GM04504 (cell line): Measurements from ENCODE around the gene PHF2.
A peak's percentile ranks its signal among the peaks of the same experiment; 100 is the strongest.

Source experiments
- DNase-seq: peaks from one replicate; pipeline ENCODE4 v3.0.0-alpha.2; 2012; ENCODE audit warnings: low read depth

PHF2 gene

DNA sequence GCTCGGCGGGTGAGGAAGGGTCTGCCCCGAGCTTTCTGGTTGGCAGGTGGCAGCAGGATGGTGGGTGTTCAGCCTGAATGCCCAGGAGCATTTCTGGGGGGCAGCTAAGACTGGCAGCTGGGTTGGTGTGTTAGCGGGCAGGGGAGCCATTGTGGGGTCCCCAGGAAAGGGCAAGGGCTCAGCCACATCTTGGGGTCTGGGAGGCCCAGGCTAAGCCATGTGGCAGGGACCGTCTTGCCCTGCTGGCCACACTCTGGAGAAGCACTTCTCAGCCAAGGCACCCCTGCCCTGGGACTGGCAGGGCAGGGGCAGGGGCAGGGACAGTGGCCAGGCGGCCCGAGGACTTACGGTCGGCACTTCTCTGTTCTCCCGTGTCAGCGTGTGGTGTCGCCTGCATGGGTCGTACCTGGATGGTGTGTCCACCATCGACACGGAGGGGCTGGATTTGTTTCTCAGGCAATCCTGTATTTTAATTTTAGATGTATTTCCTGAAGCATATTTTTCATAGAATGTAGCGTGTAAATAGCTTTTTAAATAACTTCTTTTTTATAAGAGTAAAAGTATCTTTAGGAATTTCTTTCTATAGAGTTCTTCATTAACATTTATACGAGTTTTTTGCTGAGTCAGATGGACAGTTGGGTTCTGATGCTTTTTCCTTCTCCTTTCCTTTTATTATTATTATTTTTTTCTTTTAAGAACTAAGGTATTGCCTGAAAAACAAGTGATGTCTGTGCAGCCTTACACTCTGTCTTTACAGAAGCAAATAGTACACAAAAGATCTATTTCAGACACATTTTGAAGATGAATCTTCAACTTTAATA is 102.0 kb downstream of the PHF2 start:
- no peak for DNase-seq

DNA sequence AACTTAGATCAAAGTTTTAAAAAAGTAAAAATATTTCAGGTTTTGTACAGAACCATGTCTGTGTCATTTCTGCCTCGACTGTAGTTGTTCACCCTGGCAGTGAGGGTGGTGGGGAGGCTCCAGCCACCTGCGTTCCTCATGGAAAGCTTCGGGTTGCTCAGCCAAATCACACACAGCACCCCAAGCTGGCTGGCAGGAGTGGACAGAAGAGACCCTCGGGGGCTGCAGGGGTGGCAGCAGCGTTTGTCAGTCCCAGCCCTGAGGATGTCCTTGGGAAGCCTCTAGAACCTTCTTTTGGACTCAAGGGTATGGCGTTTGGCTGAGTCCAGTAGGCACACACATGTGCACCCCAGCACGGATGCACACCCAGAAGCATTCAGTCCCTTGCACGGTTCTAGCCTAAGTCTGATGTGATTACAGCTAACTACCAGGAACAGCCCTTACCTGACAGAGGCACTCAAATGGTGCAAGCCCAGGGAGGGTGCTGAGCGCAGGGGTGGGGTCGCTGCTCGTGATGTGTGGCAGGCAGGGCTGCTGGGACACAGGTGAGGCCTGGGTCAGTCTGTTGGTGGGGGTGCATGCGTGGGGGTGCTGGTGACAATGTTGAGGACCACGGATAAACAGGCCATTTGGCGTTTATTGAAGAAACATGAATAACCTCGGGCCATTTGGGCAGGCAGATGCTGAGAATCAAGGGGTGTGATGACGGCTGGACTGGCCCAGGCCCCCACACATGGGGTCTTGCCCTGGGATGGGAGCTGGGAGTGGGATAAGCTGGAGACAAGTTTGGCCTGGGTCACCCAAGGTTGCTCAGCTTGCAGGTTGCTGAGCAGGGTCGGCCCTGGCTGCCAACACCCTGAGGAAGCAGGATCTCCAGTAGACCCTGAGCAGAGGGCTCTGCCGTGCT is 103.4 kb downstream of the PHF2 start:
- DNase-seq = no peak

DNA sequence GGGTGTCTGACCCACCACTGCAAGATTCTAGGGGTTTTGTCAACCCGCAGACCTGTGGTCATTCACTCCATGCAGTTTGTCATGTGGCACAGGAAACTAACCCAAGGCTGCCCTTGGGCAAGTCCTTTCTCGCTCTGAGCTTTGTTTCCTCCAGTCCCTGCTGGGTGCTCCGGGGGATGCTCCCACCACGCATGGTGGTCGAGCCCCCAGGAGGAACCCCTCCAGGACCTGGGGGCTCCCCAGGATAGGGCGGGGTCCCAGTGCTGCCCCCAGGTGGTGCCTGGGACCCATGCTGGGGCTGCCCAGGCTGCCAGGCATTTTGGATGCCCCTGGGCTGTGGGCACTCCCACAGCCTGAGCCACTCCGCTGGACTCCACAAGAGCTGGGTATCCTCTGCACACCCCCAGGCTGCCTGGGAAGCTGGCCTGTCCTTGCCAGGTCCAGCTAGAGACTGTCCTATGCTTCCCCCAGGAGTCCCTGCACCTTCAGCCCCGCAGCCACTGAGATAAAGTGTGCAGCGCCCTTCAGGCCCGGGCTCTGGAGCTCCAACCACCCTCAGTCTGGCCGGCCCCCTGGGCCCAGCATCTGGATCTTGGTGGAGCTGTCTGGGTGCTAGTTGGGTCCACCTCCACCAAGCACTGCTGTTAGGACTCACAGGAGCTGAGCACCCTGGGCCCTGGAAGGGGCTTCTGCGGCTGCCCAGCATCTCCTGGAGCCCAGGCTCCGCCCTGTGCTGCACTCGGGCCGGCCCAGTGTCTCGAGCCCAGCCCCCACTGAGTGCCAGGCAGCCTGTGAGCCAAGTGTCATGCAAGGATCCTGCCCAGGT is 104.3 kb downstream of the PHF2 start:
- DNase-seq = no peak

DNA sequence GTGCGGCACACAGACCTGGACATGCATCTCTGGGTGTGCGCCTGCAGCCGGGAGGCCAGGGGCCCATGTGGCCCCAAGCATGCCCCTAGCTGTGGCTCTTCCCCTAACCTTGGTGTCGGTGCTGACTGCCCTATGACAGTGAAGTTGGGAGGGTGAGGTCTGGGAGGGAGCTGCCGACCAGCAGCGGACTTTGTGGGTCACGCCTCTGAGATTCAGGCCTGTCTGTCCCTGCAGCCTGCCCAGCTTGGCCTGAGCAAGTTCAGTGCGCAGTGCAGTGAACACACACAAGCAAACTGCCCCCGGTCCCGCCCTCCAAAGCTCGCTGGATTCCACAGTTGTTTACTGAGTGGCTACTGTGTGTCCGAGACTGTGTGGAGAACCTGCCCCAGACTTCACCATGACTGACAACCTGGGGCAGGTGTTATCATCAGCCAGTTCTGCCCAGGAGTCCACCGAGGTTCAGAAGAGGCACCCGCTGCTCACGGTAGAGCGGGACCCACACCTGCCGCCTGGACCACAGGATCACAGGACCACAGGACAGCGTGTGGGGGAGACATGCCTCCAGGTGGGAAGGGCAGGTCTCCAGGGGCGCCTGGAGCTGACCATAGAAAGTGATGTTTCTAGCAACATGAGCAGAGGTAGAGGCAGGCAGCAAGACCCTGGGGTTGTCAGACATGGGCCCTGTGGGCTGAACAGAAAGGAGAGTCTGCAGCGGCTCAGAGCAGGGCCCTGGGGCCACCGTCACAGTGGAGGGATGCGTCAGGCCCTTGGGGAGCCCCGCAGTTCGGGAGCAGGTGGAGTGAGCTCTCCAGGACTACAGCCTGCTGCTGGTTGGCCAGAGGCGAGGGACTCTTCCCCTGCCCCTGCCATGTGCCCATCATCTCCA is 105.1 kb downstream of the PHF2 start:
- no peak for DNase-seq

DNA sequence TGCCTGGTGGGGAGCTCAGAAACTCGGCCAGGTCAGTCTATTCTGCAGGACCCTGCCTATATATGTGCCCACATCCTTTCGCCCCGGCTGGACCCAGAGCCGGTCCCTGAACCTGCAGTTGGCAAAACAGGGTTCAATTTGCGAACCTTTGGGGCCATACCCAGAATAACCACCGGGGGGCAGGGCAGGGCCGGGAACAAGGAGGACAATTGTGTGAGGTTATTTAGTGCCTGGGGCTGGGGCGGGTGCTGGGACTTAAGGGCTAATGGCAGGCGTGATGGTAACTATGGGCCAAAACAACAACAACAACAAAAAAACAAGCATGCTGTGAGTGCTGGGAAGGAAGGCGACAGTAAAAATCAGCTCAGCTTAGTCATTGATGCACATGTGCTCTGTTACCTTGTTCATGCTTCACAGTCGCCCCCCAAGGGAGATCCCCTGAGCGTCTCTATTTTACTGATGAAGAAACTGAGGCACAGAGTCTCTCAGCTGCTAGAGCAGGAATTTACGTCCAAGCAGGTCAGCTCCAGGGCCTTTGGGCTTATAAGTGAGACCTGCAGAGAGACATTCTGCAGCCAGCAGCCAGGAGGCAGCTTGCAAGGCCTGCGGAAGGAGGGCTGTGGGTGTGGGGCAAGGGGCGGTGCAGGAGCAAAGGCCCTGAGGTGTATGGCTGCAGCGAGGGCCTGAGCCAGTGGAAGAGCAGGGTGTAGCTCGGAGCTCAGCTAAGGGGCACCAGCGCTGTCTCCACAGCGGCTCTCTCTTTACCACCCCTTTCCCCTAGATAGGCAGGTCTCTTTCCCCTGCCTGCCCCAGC is 106.0 kb downstream of the PHF2 start:
- peak; percentile 24 for DNase-seq

DNA sequence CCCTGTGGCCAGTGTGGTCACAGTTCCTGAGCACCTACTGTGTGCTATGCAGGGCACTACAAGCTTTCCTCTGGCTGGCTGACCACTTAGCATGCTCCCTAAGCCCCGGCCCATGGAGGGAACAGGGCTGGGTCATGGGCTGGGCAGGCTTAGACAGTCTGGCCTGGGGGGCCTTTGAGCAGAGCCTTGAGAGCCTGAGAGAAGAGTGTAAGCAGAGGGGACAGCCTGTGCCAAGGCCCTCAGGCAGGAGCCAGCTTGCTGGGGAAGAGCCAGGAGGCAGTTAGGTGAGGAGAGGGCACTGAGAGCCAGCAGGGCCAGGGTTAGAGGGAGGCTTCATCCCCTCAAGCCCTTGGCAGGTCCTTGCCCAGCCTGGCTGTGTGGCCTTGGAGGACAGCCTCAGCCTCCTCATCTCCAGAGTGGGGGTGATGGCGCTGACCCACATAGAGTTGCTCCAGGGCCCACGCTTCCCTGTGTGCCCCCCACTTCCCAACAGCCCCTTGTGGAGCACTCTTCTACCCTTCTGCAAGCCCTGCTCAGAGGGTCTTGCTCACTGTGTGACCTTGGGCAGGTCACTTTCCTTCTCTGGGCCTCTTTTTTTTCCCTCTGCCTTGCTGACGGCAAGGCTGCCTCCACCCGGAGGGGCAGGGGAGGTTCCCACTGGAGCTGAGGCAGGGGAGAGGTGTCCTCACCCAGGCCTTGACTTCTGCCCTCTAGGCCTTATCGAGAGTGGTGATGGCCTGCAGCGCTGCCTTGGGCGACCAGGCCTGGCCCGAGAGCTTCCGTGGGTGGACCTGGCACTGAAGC is 107.1 kb downstream of the PHF2 start:
- DNase-seq = no peak

DNA sequence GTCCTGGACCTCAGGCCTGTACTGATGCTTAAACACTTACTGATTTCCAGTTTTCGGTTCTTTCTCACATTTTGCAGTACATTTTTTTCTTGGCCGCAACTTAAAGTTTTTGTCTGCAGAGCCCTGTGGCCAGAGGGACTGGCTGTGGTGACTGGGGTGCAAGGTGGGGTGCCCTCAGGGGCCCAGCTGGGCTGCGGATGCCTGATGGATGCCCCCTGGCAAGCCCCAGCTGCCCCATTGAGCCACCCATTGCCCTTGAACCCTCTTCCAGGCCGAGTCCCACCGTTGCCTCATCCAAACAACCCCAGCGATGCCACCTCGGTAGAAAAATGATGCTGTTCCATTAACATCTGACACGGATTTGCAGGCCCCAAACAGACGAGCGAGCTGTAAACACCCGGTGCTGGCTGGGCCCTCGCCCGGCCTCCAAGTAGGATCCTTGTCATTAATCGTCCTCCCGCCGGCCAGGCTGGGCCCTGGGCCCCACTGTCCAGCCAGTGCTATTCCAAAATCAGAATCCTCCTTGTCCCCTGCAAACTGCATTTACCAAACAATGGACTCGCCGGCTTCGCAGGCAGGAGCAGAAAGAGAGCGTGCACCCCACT is 107.9 kb downstream of the PHF2 start:
- DNase-seq = no peak

DNA sequence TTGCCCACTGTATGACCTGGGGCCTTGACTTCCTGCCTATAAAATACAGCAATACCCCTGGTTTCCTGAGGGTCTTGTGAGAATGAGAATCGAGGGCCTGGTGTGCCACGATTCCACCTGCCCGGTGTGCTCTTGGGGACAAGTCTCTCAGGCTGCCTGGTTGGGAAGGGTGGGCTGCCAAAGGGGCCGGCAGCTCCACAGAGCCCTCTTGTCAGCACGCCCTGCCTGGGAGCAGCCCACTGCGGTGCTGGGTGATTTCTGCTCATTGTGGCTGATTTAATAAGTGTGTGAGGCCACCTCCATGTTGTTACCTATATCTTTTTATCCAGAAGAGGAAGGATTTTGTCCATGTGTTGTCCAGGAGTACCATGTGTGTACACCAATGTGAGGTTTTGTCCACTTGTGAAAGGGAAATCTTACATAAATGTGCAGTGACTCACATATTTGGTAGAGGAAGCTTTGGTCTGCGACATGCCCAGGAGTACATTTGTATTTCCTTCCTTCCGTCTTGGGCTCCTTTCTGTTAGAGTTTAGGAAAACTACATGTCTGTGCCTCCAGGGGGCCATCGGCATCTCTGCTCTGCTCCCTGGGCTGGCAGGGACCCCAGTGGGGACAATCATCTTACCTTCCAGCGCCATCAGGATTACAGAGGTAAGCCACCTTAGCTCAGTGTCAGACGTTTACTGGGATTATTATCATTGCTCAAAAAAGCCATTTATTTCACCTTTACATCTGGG is 108.6 kb downstream of the PHF2 start:
- DNase-seq = no peak

DNA sequence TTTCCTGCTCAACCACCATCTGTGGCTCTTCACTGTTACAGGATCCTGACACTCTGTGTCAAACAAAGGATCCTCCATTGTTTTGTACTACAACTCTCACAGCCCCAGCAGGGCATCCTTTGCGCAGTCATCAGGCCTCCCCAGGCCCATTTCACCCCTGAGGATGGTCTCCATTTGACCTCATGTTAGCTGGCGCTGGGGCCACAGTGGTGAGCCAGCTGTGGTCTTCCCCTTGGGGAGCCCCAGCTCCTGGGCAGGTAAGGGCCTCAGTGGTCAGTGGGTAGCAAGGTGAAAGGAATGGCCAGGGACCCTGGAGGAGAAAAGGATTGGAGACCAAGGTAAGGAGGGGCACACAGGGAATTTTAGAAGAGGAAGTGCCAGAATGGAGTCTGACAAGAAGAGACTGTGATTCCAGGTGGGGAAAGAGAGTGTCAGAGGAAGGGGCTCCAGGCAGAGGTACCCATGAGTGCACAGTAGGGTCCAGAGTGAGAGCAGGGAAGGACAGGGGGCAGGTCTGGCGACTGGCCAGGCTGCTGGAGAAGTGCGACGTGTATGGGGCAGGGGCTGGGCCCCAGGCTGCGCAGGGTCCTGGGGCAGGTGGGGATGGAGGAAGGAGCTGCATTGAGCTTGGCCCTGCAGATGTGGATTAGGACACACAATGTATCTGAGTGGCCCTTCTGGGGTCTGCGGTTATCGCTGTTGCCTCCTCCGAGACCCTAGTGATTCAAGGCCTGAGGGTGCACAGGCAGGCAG is 109.9 kb downstream of the PHF2 start:
- DNase-seq = no peak

DNA sequence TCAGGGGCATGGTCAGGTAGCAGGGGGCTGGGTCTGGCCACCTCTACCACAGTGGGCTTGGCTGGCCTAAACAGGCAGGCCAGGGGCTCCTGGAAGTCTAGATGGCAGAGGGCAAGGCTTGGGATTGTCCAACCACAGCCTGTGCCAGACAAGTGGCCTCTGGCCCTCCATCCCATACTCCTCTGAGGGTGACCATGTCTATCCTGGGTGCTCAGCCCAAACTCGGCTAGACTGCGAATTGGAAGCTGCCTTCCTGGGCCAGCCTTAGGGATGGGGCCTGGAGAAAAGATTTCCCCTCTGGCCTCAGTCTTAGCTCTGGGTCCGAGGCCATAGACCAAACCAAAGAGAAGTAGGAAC is 110.5 kb downstream of the PHF2 start:
- no peak for DNase-seq

DNA sequence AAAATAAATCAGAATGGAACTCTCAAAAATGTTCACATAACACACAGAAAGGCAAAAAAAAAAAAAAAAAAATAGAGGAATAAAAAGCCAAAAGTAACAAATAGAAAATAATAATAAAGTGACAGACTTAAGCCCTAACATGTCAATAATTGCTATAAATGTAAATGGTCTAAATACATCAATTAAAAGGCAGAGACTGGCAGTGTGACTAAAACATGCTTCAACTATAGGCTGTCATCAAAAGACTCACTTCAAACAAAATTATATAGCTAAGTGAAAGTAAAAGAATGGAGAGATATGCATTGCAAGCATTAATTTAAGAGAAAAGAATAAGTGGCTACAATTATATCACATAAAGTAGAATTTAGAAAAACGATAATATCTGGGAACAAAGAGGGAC is 114.2 kb downstream of the PHF2 start:
- no peak for DNase-seq

DNA sequence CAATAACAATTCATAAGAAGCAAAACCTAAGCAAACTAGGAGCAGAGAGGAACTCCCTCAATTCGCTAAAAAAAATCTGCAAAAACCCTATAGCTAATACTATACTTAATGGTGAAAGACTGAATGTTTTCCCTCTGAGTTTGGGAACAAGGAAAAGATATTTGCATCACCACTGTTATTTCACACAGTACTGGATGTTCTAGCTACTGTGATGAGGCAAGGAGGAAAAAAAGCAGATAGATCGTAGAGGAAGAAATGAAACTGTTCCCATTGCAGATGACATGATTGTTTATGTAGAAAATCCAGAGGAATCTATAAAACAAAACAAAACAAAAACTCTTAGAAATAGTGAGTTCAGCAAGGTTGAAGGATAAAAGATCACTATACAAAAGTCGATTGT is 116.7 kb downstream of the PHF2 start:
- no peak for DNase-seq

DNA sequence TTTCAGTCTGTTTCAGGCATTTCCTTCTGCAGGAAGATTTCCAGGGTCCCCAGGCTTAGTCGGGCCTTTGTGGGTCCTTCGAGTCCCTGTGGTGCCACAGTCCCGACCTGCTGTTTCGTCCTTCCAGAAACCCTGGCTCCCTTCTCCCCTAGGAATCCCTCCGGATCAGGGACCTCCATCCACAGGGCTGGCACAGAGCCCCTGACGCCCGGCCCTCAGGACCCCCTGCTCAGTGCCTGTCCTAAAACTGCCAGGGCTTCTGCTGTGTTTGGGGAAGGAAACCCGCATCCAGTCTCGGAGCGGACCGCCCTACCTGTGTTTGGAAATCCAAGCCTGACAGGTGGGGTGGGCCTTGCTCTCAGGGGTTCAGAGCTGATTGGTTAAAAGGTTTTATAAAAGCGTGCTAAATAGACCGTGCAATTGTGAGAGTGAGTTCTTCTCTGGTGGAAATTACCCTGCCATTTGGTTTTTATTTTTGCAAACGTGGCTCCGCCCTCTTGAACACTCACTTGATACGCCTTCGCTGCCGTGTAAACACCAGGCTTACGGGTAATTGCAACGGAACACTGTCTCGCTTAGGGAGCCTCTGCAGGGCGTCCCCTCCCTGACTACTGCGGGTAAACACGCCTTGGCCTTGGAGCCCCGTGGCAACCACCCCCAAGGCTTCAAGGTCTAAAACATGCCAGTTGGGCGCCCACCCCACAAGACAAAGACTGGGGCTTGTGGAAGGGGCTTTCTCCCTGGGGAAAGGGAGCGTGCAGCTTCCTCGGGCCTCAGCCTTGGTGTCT is 121.2 kb downstream of the PHF2 start:
- no peak for DNase-seq

DNA sequence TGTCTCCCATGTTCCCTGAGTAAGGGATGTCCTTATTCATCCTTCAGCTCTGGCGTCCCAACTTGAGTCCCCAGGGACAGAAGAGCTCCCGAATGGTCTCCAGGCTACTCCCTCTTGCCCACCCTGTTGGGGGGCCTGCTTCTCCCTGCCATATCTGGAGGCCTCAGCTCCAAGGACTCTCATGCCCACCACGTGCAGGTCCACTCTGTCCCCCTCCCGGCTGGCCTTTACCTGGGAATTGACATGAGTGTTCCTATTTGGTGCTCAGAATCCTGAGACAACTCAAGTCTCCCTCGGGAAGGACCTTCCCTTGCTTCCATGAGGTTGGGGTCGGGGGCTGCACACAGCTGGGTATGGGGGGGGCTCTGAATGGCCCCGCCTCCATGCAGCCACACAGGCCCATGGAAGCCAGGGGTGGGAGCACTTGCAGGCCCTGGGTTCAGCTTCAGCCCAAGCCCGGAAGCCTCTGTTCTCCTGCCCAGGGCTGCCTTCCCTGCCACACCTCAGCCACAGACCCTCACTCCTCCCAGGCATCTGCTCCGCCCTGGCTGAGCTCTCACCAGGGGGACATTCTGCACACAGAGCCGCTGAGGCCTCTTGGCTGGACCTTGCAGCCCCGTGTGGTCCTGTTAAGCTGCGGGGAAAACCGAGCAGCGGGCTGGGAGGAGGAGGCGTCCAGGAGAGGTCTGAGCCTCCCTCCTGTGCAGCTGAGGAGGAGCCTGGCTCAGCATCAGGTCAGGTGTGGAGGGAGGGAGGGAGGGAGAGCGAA is 121.9 kb downstream of the PHF2 start:
- no peak for DNase-seq

DNA sequence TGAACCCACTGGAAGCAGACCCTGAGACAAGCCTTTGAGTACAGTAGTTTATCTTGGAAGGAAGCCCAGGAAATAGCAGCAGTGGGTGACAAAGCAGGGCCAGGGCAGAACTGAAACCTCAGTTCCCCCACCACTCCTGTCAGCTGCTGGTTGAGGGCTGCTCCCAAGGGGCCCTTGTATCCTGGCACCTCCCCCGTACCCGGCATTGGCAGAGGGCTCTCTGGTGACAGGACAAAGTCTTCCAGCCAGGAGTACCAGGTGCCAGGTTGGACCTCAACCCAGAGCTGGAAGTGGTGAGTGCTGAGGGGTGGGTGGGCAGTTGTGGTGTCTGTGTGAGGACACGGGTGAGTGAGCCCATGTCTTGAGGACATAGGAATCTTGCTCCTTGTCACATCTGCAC is 123.3 kb downstream of the PHF2 start:
- DNase-seq = no peak
